Measurements from ENCODE around the gene RGR.

DNA sequence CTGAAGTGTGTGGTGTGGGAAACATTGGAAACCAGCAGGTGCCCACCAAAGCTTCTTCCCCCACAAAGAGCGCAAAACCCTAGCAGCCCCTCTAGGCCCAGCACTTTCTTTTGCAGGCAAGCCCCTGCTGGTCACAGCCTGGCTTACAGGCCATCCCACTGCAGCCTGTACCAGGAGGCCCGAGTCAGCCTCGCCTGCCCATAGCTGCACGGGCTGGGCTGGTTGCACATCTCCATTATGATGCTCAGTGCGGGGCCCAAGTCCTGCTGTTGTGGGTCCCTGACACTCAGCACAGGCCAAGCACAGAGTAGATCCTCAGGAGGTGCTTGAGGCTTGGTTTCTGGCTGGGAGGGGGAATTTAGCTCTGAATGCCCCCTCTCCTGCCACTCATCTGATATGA, 42.5 kb upstream of the RGR start:
- TF ChIP-seq EZH2 (IDR thresholded peaks at IDR 0.05; ENCODE audit: low read length, missing control alignments) = no peak
- TF ChIP-seq, protein P1, sequence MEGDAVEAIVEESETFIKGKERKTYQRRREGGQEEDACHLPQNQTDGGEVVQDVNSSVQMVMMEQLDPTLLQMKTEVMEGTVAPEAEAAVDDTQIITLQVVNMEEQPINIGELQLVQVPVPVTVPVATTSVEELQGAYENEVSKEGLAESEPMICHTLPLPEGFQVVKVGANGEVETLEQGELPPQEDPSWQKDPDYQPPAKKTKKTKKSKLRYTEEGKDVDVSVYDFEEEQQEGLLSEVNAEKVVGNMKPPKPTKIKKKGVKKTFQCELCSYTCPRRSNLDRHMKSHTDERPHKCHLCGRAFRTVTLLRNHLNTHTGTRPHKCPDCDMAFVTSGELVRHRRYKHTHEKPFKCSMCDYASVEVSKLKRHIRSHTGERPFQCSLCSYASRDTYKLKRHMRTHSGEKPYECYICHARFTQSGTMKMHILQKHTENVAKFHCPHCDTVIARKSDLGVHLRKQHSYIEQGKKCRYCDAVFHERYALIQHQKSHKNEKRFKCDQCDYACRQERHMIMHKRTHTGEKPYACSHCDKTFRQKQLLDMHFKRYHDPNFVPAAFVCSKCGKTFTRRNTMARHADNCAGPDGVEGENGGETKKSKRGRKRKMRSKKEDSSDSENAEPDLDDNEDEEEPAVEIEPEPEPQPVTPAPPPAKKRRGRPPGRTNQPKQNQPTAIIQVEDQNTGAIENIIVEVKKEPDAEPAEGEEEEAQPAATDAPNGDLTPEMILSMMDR (conservative IDR thresholded peaks at IDR 0.05 in 1 of 2, IDR thresholded peaks at IDR 0.05 in 1 of 2; ENCODE audit: low read depth in 1 of 2, low read length in 2 of 2) = no peak

Measured in fibroblast of lung (primary cell).